NOMO-1 treated with DMSO at 0.1 percent for 48 hours (cell line): ENCODE results near the gene IFT25.
"Not testable (repeated sequence)": the region's sequence is repeated elsewhere in the genome, so short reads cannot be mapped to it uniquely, and the experiment has no call there.

Source experiments
- DNase-seq: peaks from one replicate; lab custom pipeline; 2025; ENCODE audit not compliant: unreplicated experiment; lab: John Stamatoyannopoulos, UW

The IFT25 gene

GRCh38 chr1:53890522-53890941, 55.0 kb downstream of the IFT25 start:
- no peak for DNase-seq

GRCh38 chr1:53889304-53890298, 55.9 kb downstream of the IFT25 start, which contains the start of gene YIPF1:
Gene YIPF1 (minus strand): TSS chr1:53889797. CDS start chr1:53888937, 860 bp downstream.
- DNase-seq = peak; percentile 81

GRCh38 chr1:53888681-53889080, 56.8 kb downstream of the IFT25 start:
- DNase-seq = no peak

- DNase-seq = not testable (repeated sequence)
Observed at GRCh38 chr1:53883600-53883999, 61.9 kb downstream of the IFT25 start.

GRCh38 chr1:53881853-53882252, 63.6 kb downstream of the IFT25 start:
- DNase-seq = not testable (repeated sequence)

GRCh38 chr1:53878492-53879105, 66.9 kb downstream of the IFT25 start:
- DNase-seq = peak; percentile 37

- DNase-seq = not testable (repeated sequence)
Observed at GRCh38 chr1:53875150-53875549, 70.3 kb downstream of the IFT25 start.

GRCh38 chr1:53871773-53872484, 73.6 kb downstream of the IFT25 start:
- no peak for DNase-seq
